ENCODE data around the gene SEMA4D.
"Not testable (repeated sequence)": the region's sequence is repeated elsewhere in the genome, so short reads cannot be mapped to it uniquely, and the experiment has no call there.

DNA sequence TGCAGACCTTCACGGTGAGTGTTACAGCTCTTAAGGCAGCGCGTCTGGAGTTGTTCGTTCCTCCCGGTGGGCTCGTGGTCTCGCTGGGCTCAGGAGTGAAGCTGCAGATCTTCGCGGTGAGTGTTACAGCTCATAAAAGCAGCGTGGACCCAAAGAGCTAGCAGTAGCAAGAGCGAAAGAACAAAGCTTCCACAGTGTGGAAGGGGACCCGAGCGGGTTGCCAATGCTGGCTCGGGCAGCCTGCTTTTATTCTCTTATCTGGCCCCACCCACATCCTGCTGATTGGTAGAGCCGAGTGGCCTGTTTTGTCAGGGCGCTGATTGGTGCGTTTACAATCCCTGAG is 18.3 kb downstream of the SEMA4D start:
- TF ChIP-seq, protein P1, sequence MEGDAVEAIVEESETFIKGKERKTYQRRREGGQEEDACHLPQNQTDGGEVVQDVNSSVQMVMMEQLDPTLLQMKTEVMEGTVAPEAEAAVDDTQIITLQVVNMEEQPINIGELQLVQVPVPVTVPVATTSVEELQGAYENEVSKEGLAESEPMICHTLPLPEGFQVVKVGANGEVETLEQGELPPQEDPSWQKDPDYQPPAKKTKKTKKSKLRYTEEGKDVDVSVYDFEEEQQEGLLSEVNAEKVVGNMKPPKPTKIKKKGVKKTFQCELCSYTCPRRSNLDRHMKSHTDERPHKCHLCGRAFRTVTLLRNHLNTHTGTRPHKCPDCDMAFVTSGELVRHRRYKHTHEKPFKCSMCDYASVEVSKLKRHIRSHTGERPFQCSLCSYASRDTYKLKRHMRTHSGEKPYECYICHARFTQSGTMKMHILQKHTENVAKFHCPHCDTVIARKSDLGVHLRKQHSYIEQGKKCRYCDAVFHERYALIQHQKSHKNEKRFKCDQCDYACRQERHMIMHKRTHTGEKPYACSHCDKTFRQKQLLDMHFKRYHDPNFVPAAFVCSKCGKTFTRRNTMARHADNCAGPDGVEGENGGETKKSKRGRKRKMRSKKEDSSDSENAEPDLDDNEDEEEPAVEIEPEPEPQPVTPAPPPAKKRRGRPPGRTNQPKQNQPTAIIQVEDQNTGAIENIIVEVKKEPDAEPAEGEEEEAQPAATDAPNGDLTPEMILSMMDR (IDR thresholded peaks at IDR 0.05), result not testable (repeated sequence)
- not testable (repeated sequence) for TF ChIP-seq POLR2A (IDR thresholded peaks at IDR 0.05)

Data from adrenal gland (tissue), 5 donors.